Naive B cell (primary cell): Measurements from ENCODE around the gene B3GNT4. TPM values are rescaled to one million over a fixed set of nuclear protein-coding genes. Genes with fewer than 3 reads are reported as not detected.
A peak's percentile ranks its signal among the peaks of the same experiment; 100 is the strongest.
"Not testable (repeated sequence)": the region's sequence is repeated elsewhere in the genome, so short reads cannot be mapped to it uniquely, and the experiment has no call there.

Experiments
- ATAC-seq, 2 donors: fragments of 150-1000 bp; cut with Tn5 transposase; 2 replicates each; pipeline ENCODE4 v1.10.0; 2021; ENCODE audit warnings: low read depth in 2 of 2, mild to moderate bottlenecking in 2 of 2, moderate library complexity in 2 of 2
- DNase-seq: peaks from one replicate; pipeline ENCODE4 v3.0.0; 2022
- H3K27ac Mint-ChIP-seq, 6 donors: one replicate each; pipeline ENCODE4 v1.8.0; 2020 to 2022; ENCODE audit warnings: mild to moderate bottlenecking in 6 of 6, mixed read lengths in 6 of 6, moderate library complexity in 5 of 6, inconsistent platforms in 2 of 6
- H3K27me3 Mint-ChIP-seq, 3 donors: one replicate each; pipeline ENCODE4 v1.8.0; 2021 to 2022; ENCODE audit warnings: mixed read lengths in 3 of 3, mild to moderate bottlenecking in 1 of 3
- H3K36me3 Mint-ChIP-seq, 2 donors: one replicate each; pipeline ENCODE4 v1.8.0; 2020 to 2022; ENCODE audit warnings: mixed read lengths in 2 of 2, inconsistent platforms in 1 of 2, mild to moderate bottlenecking in 1 of 2
- H3K4me1 Mint-ChIP-seq, 3 donors: one replicate each; pipeline ENCODE4 v1.8.0; 2020 to 2022; ENCODE audit warnings: mixed read lengths in 3 of 3, inconsistent platforms in 1 of 3, mild to moderate bottlenecking in 1 of 3, moderate library complexity in 1 of 3
- H3K4me3 Mint-ChIP-seq, 8 donors: one replicate each; pipeline ENCODE4 v1.8.0; 2020 to 2022; ENCODE audit warnings: mild to moderate bottlenecking in 8 of 8, mixed read lengths in 8 of 8, moderate library complexity in 8 of 8, inconsistent platforms in 2 of 8
- H3K9me3 Mint-ChIP-seq, 7 donors: one replicate each; pipeline ENCODE4 v1.8.0; 2020 to 2022; ENCODE audit warnings: mixed read lengths in 7 of 7, mild to moderate bottlenecking in 5 of 7, inconsistent platforms in 2 of 7, moderate library complexity in 1 of 7
- polyA plus RNA-seq, 6 donors: library from polyadenylated mRNA; unstranded; fragments of 300-500 nt; fragmentation: Illumina TruSeq; gene quantifications; one replicate each; pipeline ENCODE4 v1.2.3, GENCODE V29; 2021; ENCODE audit warnings: low read depth in 6 of 6

Gene B3GNT4
- polyA plus RNA-seq, 6 donors from 2014 or later, result 0.54 to 0.84 (median 0.56) TPM; not detected in 3

- H3K4me3 Mint-ChIP-seq, result no peak overlapping the region
- no peak overlapping the region for H3K27ac Mint-ChIP-seq
- H3K4me1 Mint-ChIP-seq, result peaks cover 4 to 7% (median 6%) of the 10 kb centered on the region in 3 donors
- H3K27me3 Mint-ChIP-seq, result peaks cover 9 to 40% (median 28%) of the 10 kb centered on the region in 3 donors
- DNase-seq, result no peak
- no peak for ATAC-seq
- peaks cover 7 to 8% of the 10 kb centered on the region in 2 donors for H3K36me3 Mint-ChIP-seq
- peaks cover 0 to 16% (median 8%) of the 10 kb centered on the region in 7 donors for H3K9me3 Mint-ChIP-seq
These were observed 8.7 kb upstream of the B3GNT4 start for GRCh38 chr12:122194804-122195203.

- H3K36me3 Mint-ChIP-seq, result peaks cover 7 to 8% of the 10 kb centered on the region in 2 donors
- no peak overlapping the region for H3K27ac Mint-ChIP-seq
- H3K4me1 Mint-ChIP-seq, result peaks cover 4 to 7% (median 6%) of the 10 kb centered on the region in 3 donors
- H3K9me3 Mint-ChIP-seq, result peaks cover 0 to 16% (median 8%) of the 10 kb centered on the region in 7 donors
- DNase-seq, result no peak
- ATAC-seq, result no peak
- H3K4me3 Mint-ChIP-seq, result no peak overlapping the region
- peaks cover 9 to 46% (median 34%) of the 10 kb centered on the region in 3 donors for H3K27me3 Mint-ChIP-seq
These were observed 8.1 kb upstream of the B3GNT4 start for GRCh38 chr12:122195405-122195804.

- no peak for DNase-seq
- Mint-ChIP-seq H3K27me3 (peaks cover 9 to 49% (median 43%) of the 10 kb centered on the region in 3 donors), H3K36me3 (peaks cover 7 to 8% of the 10 kb centered on the region in 2 donors), H3K4me3 (no peak overlapping the region), H3K4me1 (peaks cover 0 to 1% (median under 1%) of the 10 kb centered on the region in 3 donors), H3K27ac (peak overlapping the region in 1 of 6 donors; percentile 63), H3K9me3 (peaks cover 0 to 16% (median 8%) of the 10 kb centered on the region in 7 donors)
- ATAC-seq, result no peak
These were observed 5.9 kb upstream of the B3GNT4 start for GRCh38 chr12:122197612-122197966.

GRCh38 chr12:122199484-122200355 lies 3.8 kb upstream of the B3GNT4 start:
- no peak for DNase-seq
- peaks cover 3 to 14% (median 11%) of the 10 kb centered on the region in 3 donors for H3K4me1 Mint-ChIP-seq
- ATAC-seq, result no peak
- peaks cover 12 to 56% (median 50%) of the 10 kb centered on the region in 3 donors for H3K27me3 Mint-ChIP-seq
- H3K36me3 Mint-ChIP-seq, result peaks cover 7 to 8% of the 10 kb centered on the region in 2 donors
- no peak overlapping the region for H3K4me3 Mint-ChIP-seq
- H3K27ac Mint-ChIP-seq, result no peak overlapping the region
- H3K9me3 Mint-ChIP-seq, result peaks cover 0 to 13% (median 8%) of the 10 kb centered on the region in 7 donors

- no peak for DNase-seq
- H3K27ac Mint-ChIP-seq, result no peak overlapping the region
- H3K4me1 Mint-ChIP-seq, result peaks cover 9 to 19% (median 17%) of the 10 kb centered on the region in 3 donors
- H3K36me3 Mint-ChIP-seq, result peaks cover 3 to 4% of the 10 kb centered on the region in 2 donors
- peaks cover 15 to 58% (median 57%) of the 10 kb centered on the region in 3 donors for H3K27me3 Mint-ChIP-seq
- no peak overlapping the region for H3K4me3 Mint-ChIP-seq
- no peak for ATAC-seq
- peaks cover 0 to 5% (median 1%) of the 10 kb centered on the region in 7 donors for H3K9me3 Mint-ChIP-seq
These were observed 2.9 kb upstream of the B3GNT4 start for GRCh38 chr12:122200541-122201175.

- Mint-ChIP-seq H3K36me3 (no peaks in the 10 kb centered on the region), H3K9me3 (no peaks in the 10 kb centered on the region), H3K4me1 (peaks cover 9 to 20% (median 17%) of the 10 kb centered on the region in 3 donors), H3K27ac (no peak overlapping the region), H3K27me3 (peaks cover 14 to 57% (median 55%) of the 10 kb centered on the region in 3 donors), H3K4me3 (peak overlapping the region in 2 of 8 donors; percentile 64 to 69)
- ATAC-seq (no peak), DNase-seq (no peak)
These were observed 2.1 kb upstream of the B3GNT4 start for GRCh38 chr12:122201381-122201780.

GRCh38 chr12:122202017-122202416 lies 1.5 kb upstream of the B3GNT4 start:
- Mint-ChIP-seq H3K27me3 (peaks cover 14 to 56% (median 53%) of the 10 kb centered on the region in 3 donors), H3K36me3 (no peaks in the 10 kb centered on the region), H3K9me3 (no peaks in the 10 kb centered on the region), H3K4me1 (peaks cover 9 to 23% (median 17%) of the 10 kb centered on the region in 3 donors), H3K4me3 (peak overlapping the region in 2 of 8 donors; percentile 51 to 77), H3K27ac (no peak overlapping the region)
- ATAC-seq (no peak), DNase-seq (no peak)

- H3K4me3 Mint-ChIP-seq, result peak overlapping the region; percentile 77 to 89 (median 82)
- not testable (repeated sequence) for H3K27ac Mint-ChIP-seq, H3K9me3 Mint-ChIP-seq, ATAC-seq, DNase-seq, H3K36me3 Mint-ChIP-seq
- peaks cover 9 to 23% (median 17%) of the 10 kb centered on the region in 3 donors for H3K4me1 Mint-ChIP-seq
- H3K27me3 Mint-ChIP-seq, result peaks cover 14 to 48% (median 45%) of the 10 kb centered on the region in 3 donors
These were observed 698 bp upstream of the B3GNT4 start for GRCh38 chr12:122202811-122203210.

- peak overlapping the region in 3 of 6 donors; percentile 29 to 66 (median 32) for H3K27ac Mint-ChIP-seq
- H3K4me1 Mint-ChIP-seq, result peaks cover 9 to 23% (median 17%) of the 10 kb centered on the region in 3 donors
- no peaks in the 10 kb centered on the region for H3K9me3 Mint-ChIP-seq
- peaks cover 9 to 40% (median 39%) of the 10 kb centered on the region in 3 donors for H3K27me3 Mint-ChIP-seq
- peaks cover 9 to 11% of the 10 kb centered on the region in 2 donors for H3K36me3 Mint-ChIP-seq
- peak overlapping the region; percentile 37 to 87 (median 73) for H3K4me3 Mint-ChIP-seq
- peak; percentile 44 to 48 for ATAC-seq
- DNase-seq, result no peak
These were observed 901 bp downstream of the B3GNT4 start for GRCh38 chr12:122204167-122205052.

GRCh38 chr12:122205053-122205925 lies 1.8 kb downstream of the B3GNT4 start:
- H3K4me1 Mint-ChIP-seq, result peaks cover 9 to 23% (median 17%) of the 10 kb centered on the region in 3 donors
- DNase-seq, result no peak

GRCh38 chr12:122206111-122206881 lies 2.8 kb downstream of the B3GNT4 start:
- DNase-seq, result no peak
- Mint-ChIP-seq H3K4me3 (peak overlapping the region in 2 of 8 donors; percentile 34 to 72), H3K9me3 (no peaks in the 10 kb centered on the region)

More at GRCh38 chr12:122205053-122205925, 1.8 kb downstream of the B3GNT4 start:
- peaks cover 9 to 32% (median 30%) of the 10 kb centered on the region in 3 donors for H3K27me3 Mint-ChIP-seq
- peak overlapping the region in 3 of 6 donors; percentile 29 to 72 (median 57) for H3K27ac Mint-ChIP-seq
- ATAC-seq, result no peak
- H3K36me3 Mint-ChIP-seq, result peaks cover 11 to 13% of the 10 kb centered on the region in 2 donors
- peak overlapping the region in 7 of 8 donors; percentile 50 to 87 (median 72) for H3K4me3 Mint-ChIP-seq
- H3K9me3 Mint-ChIP-seq, result no peaks in the 10 kb centered on the region

More at GRCh38 chr12:122206111-122206881, 2.8 kb downstream of the B3GNT4 start:
- peaks cover 9 to 23% (median 17%) of the 10 kb centered on the region in 3 donors for H3K4me1 Mint-ChIP-seq
- H3K27ac Mint-ChIP-seq, result peak overlapping the region in 3 of 6 donors; percentile 39 to 74 (median 69)
- H3K36me3 Mint-ChIP-seq, result peaks cover 11 to 13% of the 10 kb centered on the region in 2 donors
- no peak for ATAC-seq
- H3K27me3 Mint-ChIP-seq, result peaks cover 9 to 22% (median 20%) of the 10 kb centered on the region in 3 donors
